D721Med (cell line): ENCODE measurements around the gene USP49.

ENCODE experiments used
- DNase-seq: peaks from one replicate; pipeline ENCODE4 v3.0.0; 2011; ENCODE audit warnings: low spot score; ENCODE audit not compliant: insufficient read length
- FAIRE-seq: peaks from 2 replicates; lab custom pipeline; 2011; peaks lifted over from hg19 to GRCh38; lab: Jason Lieb, UNC
- CTCF ChIP-seq: IDR thresholded peaks from 2 replicates; pipeline ENCODE4 v1.5.1; 2012; ENCODE audit warnings: mild to moderate bottlenecking, control low read depth; ENCODE audit not compliant: insufficient read depth; ENCODE audit errors: missing control alignments

The USP49 gene

GRCh38 chr6:41840326-41840725 is 54.8 kb downstream of the USP49 start:
- no peak for FAIRE-seq
- no peak for DNase-seq
- no peak for TF ChIP-seq CTCF

- FAIRE-seq (no peak), DNase-seq (no peak)
These were observed 58.5 kb downstream of the USP49 start for GRCh38 chr6:41836660-41837052.

GRCh38 chr6:41836022-41836659 is 59.0 kb downstream of the USP49 start:
- FAIRE-seq (no peak), DNase-seq (no peak)
- TF ChIP-seq CTCF: no peak

More at GRCh38 chr6:41836660-41837052, 58.5 kb downstream of the USP49 start:
- no peak for TF ChIP-seq CTCF

GRCh38 chr6:41832263-41832662 is 62.9 kb downstream of the USP49 start:
- no peak for TF ChIP-seq CTCF
- DNase-seq (no peak), FAIRE-seq (peak; percentile 29)

- DNase-seq: no peak
- no peak for TF ChIP-seq CTCF
- FAIRE-seq: no peak
These were observed 68.7 kb downstream of the USP49 start for GRCh38 chr6:41826343-41827022.

- FAIRE-seq (no peak), DNase-seq (no peak)
- TF ChIP-seq CTCF: no peak
These were observed 70.3 kb downstream of the USP49 start for GRCh38 chr6:41824571-41825569.
